ENCODE results near the gene PRSS36. TPM values are rescaled to one million over a fixed set of nuclear protein-coding genes. Genes with fewer than 3 reads are reported as not detected.

Gene PRSS36
- total RNA-seq, 1 experiment from 2014 or later: 0.23 TPM

Other genes starting within 250 kb of the PRSS36 start
- 52.3 TPM for gene FBXL19, start 226.5 kb downstream of the PRSS36 start, total RNA-seq (2021; ENCODE audit: unreplicated experiment)
- 26.9 TPM for gene ORAI3, start 201.0 kb downstream of the PRSS36 start, total RNA-seq (2021; ENCODE audit: unreplicated experiment)
- 38.7 TPM for gene SETD1A, start 192.3 kb downstream of the PRSS36 start, total RNA-seq (2021; ENCODE audit: unreplicated experiment)
- gene HSD3B7, start 164.9 kb downstream of the PRSS36 start, total RNA-seq (2021; ENCODE audit: unreplicated experiment): 5.4 TPM
- 3.7 TPM for gene STX1B, start 139.4 kb downstream of the PRSS36 start, total RNA-seq (2021; ENCODE audit: unreplicated experiment)
- gene STX4, start 116.5 kb downstream of the PRSS36 start, total RNA-seq (2021; ENCODE audit: unreplicated experiment): 65.2 TPM
- gene ZNF668, start 75.8 kb downstream of the PRSS36 start, total RNA-seq (2021; ENCODE audit: unreplicated experiment): 21.5 TPM
- 26.8 TPM for gene ZNF646, start 75.6 kb downstream of the PRSS36 start, total RNA-seq (2021; ENCODE audit: unreplicated experiment)
- 3.4 TPM for gene PRSS53, start 61.1 kb downstream of the PRSS36 start, total RNA-seq (2021; ENCODE audit: unreplicated experiment)
- 109 TPM for gene VKORC1, start 55.3 kb downstream of the PRSS36 start, total RNA-seq (2021; ENCODE audit: unreplicated experiment)
- gene BCKDK, start 41.7 kb downstream of the PRSS36 start, total RNA-seq (2021; ENCODE audit: unreplicated experiment): 60.4 TPM
- gene KAT8, start 32.4 kb downstream of the PRSS36 start, total RNA-seq (2021; ENCODE audit: unreplicated experiment): 48.3 TPM
- 0.15 TPM for gene PRSS8, start 14.3 kb downstream of the PRSS36 start, total RNA-seq (2021; ENCODE audit: unreplicated experiment)
- gene FUS, start 30.1 kb upstream of the PRSS36 start, total RNA-seq (2021; ENCODE audit: unreplicated experiment): 441 TPM
- 99.4 TPM for gene PYCARD, start 52.7 kb upstream of the PRSS36 start, total RNA-seq (2021; ENCODE audit: unreplicated experiment)
- gene TRIM72, start 64.1 kb upstream of the PRSS36 start, total RNA-seq (2021; ENCODE audit: unreplicated experiment): 0.08 TPM
- gene PYDC1, start 67.1 kb upstream of the PRSS36 start, total RNA-seq (2021; ENCODE audit: unreplicated experiment): not detected
- 1.3 TPM for gene ITGAM, start 109.9 kb upstream of the PRSS36 start, total RNA-seq (2021; ENCODE audit: unreplicated experiment)
- 0.49 TPM for gene ITGAX, start 205.1 kb upstream of the PRSS36 start, total RNA-seq (2021; ENCODE audit: unreplicated experiment)
- gene ITGAD, start 243.3 kb upstream of the PRSS36 start, total RNA-seq (2021; ENCODE audit: unreplicated experiment): not detected